Right lobe of liver (tissue), 4 donors: ENCODE measurements around the gene KRTAP10-1.

Experiments used
- CTCF ChIP-seq, 4 donors: fragments of 200-600 bp in 3 of 4; fragments of 450-650 bp in 1 of 4; IDR thresholded peaks; one replicate each; pipeline versions ENCODE4 v1.5.1 to v1.8.0; 2016 to 2022; ENCODE audit warnings: antibody characterized with exemption in 4 of 4, mild to moderate bottlenecking in 2 of 4
- POLR2A ChIP-seq: fragments of 450-650 bp; IDR thresholded peaks from one replicate; pipeline ENCODE4 v1.6.1; 2017; ENCODE audit warnings: antibody characterized with exemption, mild to moderate bottlenecking
- donor health status: DM: no; HTN: no; CAD: no.
- donor health status: DM: no; HTN: no; CAD: no.
- donor health status: DM: no; HTN: yes; CAD: no.

GRCh38 chr21:44527156-44527982 lies 12.6 kb downstream of the KRTAP10-1 start:
- TF ChIP-seq CTCF (IDR thresholded peaks at IDR 0.05) = no peak
- no peak for TF ChIP-seq POLR2A
